Mammary epithelial cell (primary cell): ENCODE measurements around the gene TNIK.

Experiments
- CTCF ChIP-seq, 2 donors: IDR thresholded peaks in 1 of 2; conservative IDR thresholded peaks in 1 of 2; 2 replicates each; pipeline ENCODE4 v1.5.1; 2011 to 2012; ENCODE audit warnings: inconsistent platforms in 2 of 2, low read length in 2 of 2, mild to moderate bottlenecking in 2 of 2, control low read depth in 1 of 2, low read depth in 1 of 2; ENCODE audit not compliant: insufficient read depth in 1 of 2; ENCODE audit errors: extremely low read depth in 1 of 2
- EZH2 ChIP-seq: IDR thresholded peaks from 2 replicates; pipeline ENCODE4 v1.6.1; 2012; ENCODE audit warnings: low read length, inconsistent platforms, borderline replicate concordance

DNA sequence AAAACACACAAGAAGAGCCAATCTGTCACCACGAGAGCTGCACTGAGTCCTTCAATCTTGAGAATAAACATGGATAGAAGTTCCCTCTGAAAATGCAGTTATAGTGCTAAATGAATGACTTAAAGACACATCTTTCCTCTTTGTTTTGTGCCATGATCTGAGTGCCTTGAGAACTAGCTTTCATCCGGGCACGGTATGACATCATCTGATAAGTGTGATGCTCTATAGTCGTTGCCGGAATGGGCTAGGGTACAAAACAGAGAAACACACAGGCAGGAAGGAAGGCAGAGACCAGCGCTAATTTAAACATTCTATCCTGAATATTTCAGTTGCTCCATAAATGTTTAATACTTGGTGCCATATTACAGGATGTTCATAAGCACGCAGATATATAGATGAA lies 146.5 kb downstream of the TNIK start:
- TF ChIP-seq EZH2, result no peak
- no peak for TF ChIP-seq CTCF (conservative IDR thresholded peaks at IDR 0.05 in 1 of 2, IDR thresholded peaks at IDR 0.05 in 1 of 2; ENCODE audit: extremely low read depth in 1 of 2, insufficient read depth in 1 of 2, low read depth in 1 of 2, low read length in 2 of 2)
